ENCODE measurements around the gene FAM89A.
A peak's percentile ranks its signal among the peaks of the same experiment; 100 is the strongest.
"Not testable (repeated sequence)": the region's sequence is repeated elsewhere in the genome, so short reads cannot be mapped to it uniquely, and the experiment has no call there.

Gene FAM89A

GRCh38 chr1:231055271-231055670 lies 15.2 kb upstream of the FAM89A start:
- no peak for DNase-seq

GRCh38 chr1:231053493-231054162 lies 13.6 kb upstream of the FAM89A start:
- peak; percentile 53 for DNase-seq

- DNase-seq: no peak
Observed at GRCh38 chr1:231052777-231053176, 12.7 kb upstream of the FAM89A start.

GRCh38 chr1:231050932-231051331 lies 10.9 kb upstream of the FAM89A start:
- not testable (repeated sequence) for DNase-seq

GRCh38 chr1:231050395-231050794 lies 10.3 kb upstream of the FAM89A start:
- DNase-seq: no peak

- DNase-seq: no peak
Observed at GRCh38 chr1:231049121-231049979, 9.3 kb upstream of the FAM89A start.

GRCh38 chr1:231048419-231048818 lies 8.4 kb upstream of the FAM89A start:
- not testable (repeated sequence) for DNase-seq

GRCh38 chr1:231047529-231047928 lies 7.5 kb upstream of the FAM89A start:
- not testable (repeated sequence) for DNase-seq

GRCh38 chr1:231046730-231047395 lies 6.8 kb upstream of the FAM89A start:
- DNase-seq: no peak

- not testable (repeated sequence) for DNase-seq
Observed at GRCh38 chr1:231045921-231046729, 6.1 kb upstream of the FAM89A start.

- no peak for DNase-seq
Observed at GRCh38 chr1:231045286-231045685, 5.2 kb upstream of the FAM89A start.

- DNase-seq: no peak
Observed at GRCh38 chr1:231044588-231044987, 4.5 kb upstream of the FAM89A start.

GRCh38 chr1:231041719-231042261 lies 1.7 kb upstream of the FAM89A start:
- DNase-seq: no peak

GRCh38 chr1:231040800-231041718 lies 1.0 kb upstream of the FAM89A start:
- peak; percentile 44 for DNase-seq

- peak; percentile 75 for DNase-seq
Observed at GRCh38 chr1:231039161-231040018, 664 bp downstream of the FAM89A start.

- DNase-seq: no peak
Observed at GRCh38 chr1:231037585-231038517, 2.2 kb downstream of the FAM89A start.

GRCh38 chr1:231036416-231036815 lies 3.6 kb downstream of the FAM89A start:
- no peak for DNase-seq

GRCh38 chr1:231035799-231036198 lies 4.3 kb downstream of the FAM89A start:
- DNase-seq: no peak

GRCh38 chr1:231032963-231033362 lies 7.1 kb downstream of the FAM89A start:
- DNase-seq: no peak
